ENCODE data around the gene ST3GAL5.

GRCh38 chr2:85811180-85812093, 77.4 kb downstream of the ST3GAL5 start:
- TF ChIP-seq CTCF (IDR thresholded peaks at IDR 0.05), result no peak
- peak; percentile 41 for TF ChIP-seq POLR2AphosphoS5 (IDR thresholded peaks at IDR 0.05)

All from prostate gland (tissue), 2 donors.